ENCODE measurements around the gene FOXP1. TPM values are rescaled to one million over a fixed set of nuclear protein-coding genes. Genes with fewer than 3 reads are reported as not detected.

Gene FOXP1
- total RNA-seq, 1 experiment from 2014 or later, result 2.9 TPM

- no peaks in the 10 kb centered on the region for H3K4me1 ChIP-seq (ENCODE audit: control insufficient read depth, insufficient read depth, low read length)
- ChIA-PET CTCF (no interaction called here), POLR2A (no interaction called here)
- no peak for DNase-seq (ENCODE audit: low read depth, low spot score)
- H3K36me3 ChIP-seq (ENCODE audit: control insufficient read depth, insufficient read depth, low read length), result no peaks in the 10 kb centered on the region
- no peak for TF ChIP-seq SIN3A (IDR thresholded peaks at IDR 0.05; ENCODE audit: borderline replicate concordance, insufficient read depth, low read depth, low read length)
- TF ChIP-seq POLR2AphosphoS5 (IDR thresholded peaks at IDR 0.05; ENCODE audit: low read depth, low read length), result no peak
- TF ChIP-seq TCF7L2 (IDR thresholded peaks at IDR 0.05; ENCODE audit: low read depth, low read length), result no peak
- TF ChIP-seq, protein P1, sequence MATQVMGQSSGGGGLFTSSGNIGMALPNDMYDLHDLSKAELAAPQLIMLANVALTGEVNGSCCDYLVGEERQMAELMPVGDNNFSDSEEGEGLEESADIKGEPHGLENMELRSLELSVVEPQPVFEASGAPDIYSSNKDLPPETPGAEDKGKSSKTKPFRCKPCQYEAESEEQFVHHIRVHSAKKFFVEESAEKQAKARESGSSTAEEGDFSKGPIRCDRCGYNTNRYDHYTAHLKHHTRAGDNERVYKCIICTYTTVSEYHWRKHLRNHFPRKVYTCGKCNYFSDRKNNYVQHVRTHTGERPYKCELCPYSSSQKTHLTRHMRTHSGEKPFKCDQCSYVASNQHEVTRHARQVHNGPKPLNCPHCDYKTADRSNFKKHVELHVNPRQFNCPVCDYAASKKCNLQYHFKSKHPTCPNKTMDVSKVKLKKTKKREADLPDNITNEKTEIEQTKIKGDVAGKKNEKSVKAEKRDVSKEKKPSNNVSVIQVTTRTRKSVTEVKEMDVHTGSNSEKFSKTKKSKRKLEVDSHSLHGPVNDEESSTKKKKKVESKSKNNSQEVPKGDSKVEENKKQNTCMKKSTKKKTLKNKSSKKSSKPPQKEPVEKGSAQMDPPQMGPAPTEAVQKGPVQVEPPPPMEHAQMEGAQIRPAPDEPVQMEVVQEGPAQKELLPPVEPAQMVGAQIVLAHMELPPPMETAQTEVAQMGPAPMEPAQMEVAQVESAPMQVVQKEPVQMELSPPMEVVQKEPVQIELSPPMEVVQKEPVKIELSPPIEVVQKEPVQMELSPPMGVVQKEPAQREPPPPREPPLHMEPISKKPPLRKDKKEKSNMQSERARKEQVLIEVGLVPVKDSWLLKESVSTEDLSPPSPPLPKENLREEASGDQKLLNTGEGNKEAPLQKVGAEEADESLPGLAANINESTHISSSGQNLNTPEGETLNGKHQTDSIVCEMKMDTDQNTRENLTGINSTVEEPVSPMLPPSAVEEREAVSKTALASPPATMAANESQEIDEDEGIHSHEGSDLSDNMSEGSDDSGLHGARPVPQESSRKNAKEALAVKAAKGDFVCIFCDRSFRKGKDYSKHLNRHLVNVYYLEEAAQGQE (IDR thresholded peaks at IDR 0.05; ENCODE audit: insufficient read depth in 1 of 2, low read depth in 2 of 2, low read length in 1 of 2), result no peak
- no peak for TF ChIP-seq CTCF (IDR thresholded peaks at IDR 0.05)
- no peaks in the 10 kb centered on the region for H3K9me3 ChIP-seq (ENCODE audit: control insufficient read depth, insufficient read depth, low read depth, low read length)
- in situ Hi-C loops (cut with HindIII; ENCODE audit: low pct_unique_long_range_greater_than_20kb, low sequenced_read_pairs) (no loop called here), intact Hi-C loops (cut with micrococcal nuclease; ENCODE audit: unreplicated experiment) (no loop called here)
- no peak overlapping the region for H3K27ac ChIP-seq (ENCODE audit: low read length)
- no TSS peak for BruUV-seq (replicated peaks)
- no peak overlapping the region for H3K4me3 ChIP-seq (ENCODE audit: low read depth in 2 of 2, low read length in 2 of 2)
- H3K27me3 ChIP-seq (ENCODE audit: control insufficient read depth, insufficient read depth, low read length), result no peaks in the 10 kb centered on the region
- ATAC-seq, result no peak
Observed at GRCh38 chr3:70988111-70988510, 595.4 kb downstream of the FOXP1 start.

GRCh38 chr3:70985572-70985971, 598.0 kb downstream of the FOXP1 start:
- ChIA-PET CTCF (no interaction called here), POLR2A (no interaction called here)
- H3K9me3 ChIP-seq (ENCODE audit: control insufficient read depth, insufficient read depth, low read depth, low read length), result no peaks in the 10 kb centered on the region
- H3K27me3 ChIP-seq (ENCODE audit: control insufficient read depth, insufficient read depth, low read length), result no peaks in the 10 kb centered on the region
- H3K4me3 ChIP-seq (ENCODE audit: low read depth in 2 of 2, low read length in 2 of 2), result no peak overlapping the region
- no peaks in the 10 kb centered on the region for H3K36me3 ChIP-seq (ENCODE audit: control insufficient read depth, insufficient read depth, low read length)
- intact Hi-C loops (cut with micrococcal nuclease; ENCODE audit: unreplicated experiment), result no loop called here
- no peak for ATAC-seq
- H3K4me1 ChIP-seq (ENCODE audit: control insufficient read depth, insufficient read depth, low read length), result no peaks in the 10 kb centered on the region; the same call in 1 of the 2 replicates
- in situ Hi-C loops (cut with HindIII; ENCODE audit: low pct_unique_long_range_greater_than_20kb, low sequenced_read_pairs), result no loop called here
- no peak for DNase-seq (ENCODE audit: low read depth, low spot score)
- no peak overlapping the region for H3K27ac ChIP-seq (ENCODE audit: low read length)
- TF ChIP-seq POLR2AphosphoS5 (IDR thresholded peaks at IDR 0.05; ENCODE audit: low read depth, low read length), result no peak
- TF ChIP-seq, protein P1 (IDR thresholded peaks at IDR 0.05; ENCODE audit: insufficient read depth in 1 of 2, low read depth in 2 of 2, low read length in 1 of 2), result no peak
- no peak for TF ChIP-seq TCF7L2 (IDR thresholded peaks at IDR 0.05; ENCODE audit: low read depth, low read length)
- no peak for TF ChIP-seq CTCF (IDR thresholded peaks at IDR 0.05)
- no peak for TF ChIP-seq SIN3A (IDR thresholded peaks at IDR 0.05; ENCODE audit: borderline replicate concordance, insufficient read depth, low read depth, low read length)
- BruUV-seq (replicated peaks), result no TSS peak

All from Panc1 (cell line).